Peyer's patch (tissue), 4 donors: ENCODE data around the gene SAMD11. TPM values are rescaled to one million over a fixed set of nuclear protein-coding genes. Genes with fewer than 3 reads are reported as not detected.

Experiments used
- DNase-seq, 3 donors: peaks; one replicate each; pipeline ENCODE4 v3.0.0-alpha.2; 2017 to 2019
- H3K27ac ChIP-seq, 4 donors: fragments of 200-600 bp; sonication (generic); one replicate each; pipeline ENCODE4 v1.5.1; 2016 to 2019
- H3K27me3 ChIP-seq, 2 donors: fragments of 200-600 bp; sonication (generic); one replicate each; pipeline ENCODE4 v1.5.1; 2019
- H3K36me3 ChIP-seq, 3 donors: fragments of 200-600 bp; sonication (generic); one replicate each; pipeline ENCODE4 v1.5.1; 2016 to 2019
- H3K4me1 ChIP-seq, 4 donors: fragments of 200-600 bp; sonication (generic); one replicate each; pipeline ENCODE4 v1.5.1; 2016 to 2019
- H3K4me3 ChIP-seq, 4 donors: fragments of 200-600 bp; sonication (generic); 1 replicate in 3 of 4; 2 replicates in 1 of 4; pipeline ENCODE4 v1.5.1; 2016 to 2019; ENCODE audit warnings: mild to moderate bottlenecking in 1 of 4
- H3K9me3 ChIP-seq, 4 donors: fragments of 200-600 bp; sonication (generic); one replicate each; pipeline ENCODE4 v1.5.1; 2016 to 2019; ENCODE audit warnings: mild to moderate bottlenecking in 1 of 4
- CTCF ChIP-seq, 6 experiments: fragments of 450-650 bp in 4 of 6; fragments of 200-600 bp in 2 of 6; sonication (generic) in 1 of 6; IDR thresholded peaks; one replicate each; pipeline ENCODE4 v1.5.1; 2017 to 2019; ENCODE audit warnings: antibody characterized with exemption in 6 of 6, mild to moderate bottlenecking in 3 of 6, moderate library complexity in 1 of 6
- POLR2A ChIP-seq, 2 donors: fragments of 450-650 bp; IDR thresholded peaks; one replicate each; pipeline ENCODE4 v1.5.1; 2017; ENCODE audit warnings: antibody characterized with exemption in 2 of 2, mild to moderate bottlenecking in 2 of 2, moderate library complexity in 2 of 2
- total RNA-seq, 4 donors: library from RNA; depleted of rRNA; stranded (reverse); fragments of >200 nt; gene quantifications; one replicate each; pipeline ENCODE4 v1.1.0, GENCODE V29; 2016

The SAMD11 gene
- total RNA-seq, 4 donors from 2014 or later: 1.1 to 5.0 (median 2.2) TPM

- Histone ChIP-seq H3K4me3 (no peak overlapping the region), H3K27ac (no peak overlapping the region), H3K4me1 (peaks cover 0 to 10% (median 4%) of the 10 kb centered on the region in 4 donors), H3K27me3 (peaks cover 0 to 31% of the 10 kb centered on the region in 2 donors), H3K9me3 (no peaks in the 10 kb centered on the region), H3K36me3 (no peaks in the 10 kb centered on the region)
- DNase-seq: no peak
- TF ChIP-seq POLR2A (IDR thresholded peaks at IDR 0.05) (no peak), CTCF (IDR thresholded peaks at IDR 0.05) (no peak)
Measured at GRCh38 chr1:929712-930632, 6.2 kb downstream of the SAMD11 start.

- H3K36me3 ChIP-seq: no peaks in the 10 kb centered on the region
- DNase-seq: no peak
- H3K4me3 ChIP-seq: no peak overlapping the region
- H3K9me3 ChIP-seq: no peaks in the 10 kb centered on the region
- H3K27ac ChIP-seq: no peak overlapping the region
- H3K27me3 ChIP-seq: peaks cover 0 to 33% of the 10 kb centered on the region in 2 donors
- peaks cover 0 to 6% (median 1%) of the 10 kb centered on the region in 4 donors for H3K4me1 ChIP-seq
- TF ChIP-seq CTCF (IDR thresholded peaks at IDR 0.05): no peak
- TF ChIP-seq POLR2A (IDR thresholded peaks at IDR 0.05): no peak
Measured at GRCh38 chr1:930633-931138, 7.0 kb downstream of the SAMD11 start.

GRCh38 chr1:931380-932172 lies 7.9 kb downstream of the SAMD11 start:
- Histone ChIP-seq H3K4me3 (no peak overlapping the region), H3K27me3 (peaks cover 0 to 32% of the 10 kb centered on the region in 2 donors), H3K9me3 (no peaks in the 10 kb centered on the region), H3K36me3 (no peaks in the 10 kb centered on the region), H3K27ac (no peak overlapping the region), H3K4me1 (peaks cover 0 to 8% (median 0%) of the 10 kb centered on the region in 4 donors)
- DNase-seq: no peak
- TF ChIP-seq CTCF (IDR thresholded peaks at IDR 0.05) (no peak), POLR2A (IDR thresholded peaks at IDR 0.05) (no peak)

- Histone ChIP-seq H3K27ac (no peak overlapping the region), H3K4me3 (no peak overlapping the region), H3K36me3 (no peaks in the 10 kb centered on the region), H3K27me3 (peaks cover 0 to 31% of the 10 kb centered on the region in 2 donors), H3K4me1 (peaks cover 0 to 8% (median 0%) of the 10 kb centered on the region in 4 donors), H3K9me3 (no peaks in the 10 kb centered on the region)
- DNase-seq: no peak
- TF ChIP-seq POLR2A (IDR thresholded peaks at IDR 0.05) (no peak), CTCF (IDR thresholded peaks at IDR 0.05) (no peak)
Measured at GRCh38 chr1:932173-932510, 8.4 kb downstream of the SAMD11 start.

- peaks cover 0 to 31% of the 10 kb centered on the region in 2 donors for H3K27me3 ChIP-seq
- no peak for TF ChIP-seq CTCF (IDR thresholded peaks at IDR 0.05)
- TF ChIP-seq POLR2A (IDR thresholded peaks at IDR 0.05): no peak
- DNase-seq: no peak
- H3K27ac ChIP-seq: no peak overlapping the region
- no peak overlapping the region for H3K4me3 ChIP-seq
- H3K9me3 ChIP-seq: no peaks in the 10 kb centered on the region
- H3K4me1 ChIP-seq: peaks cover 0 to 8% (median 0%) of the 10 kb centered on the region in 4 donors
- no peaks in the 10 kb centered on the region for H3K36me3 ChIP-seq
Measured at GRCh38 chr1:932776-933602, 9.3 kb downstream of the SAMD11 start.
